ENCODE results near the gene CFAP73.
"Not testable (repeated sequence)": the region's sequence is repeated elsewhere in the genome, so short reads cannot be mapped to it uniquely, and the experiment has no call there.

CFAP73 gene

DNA sequence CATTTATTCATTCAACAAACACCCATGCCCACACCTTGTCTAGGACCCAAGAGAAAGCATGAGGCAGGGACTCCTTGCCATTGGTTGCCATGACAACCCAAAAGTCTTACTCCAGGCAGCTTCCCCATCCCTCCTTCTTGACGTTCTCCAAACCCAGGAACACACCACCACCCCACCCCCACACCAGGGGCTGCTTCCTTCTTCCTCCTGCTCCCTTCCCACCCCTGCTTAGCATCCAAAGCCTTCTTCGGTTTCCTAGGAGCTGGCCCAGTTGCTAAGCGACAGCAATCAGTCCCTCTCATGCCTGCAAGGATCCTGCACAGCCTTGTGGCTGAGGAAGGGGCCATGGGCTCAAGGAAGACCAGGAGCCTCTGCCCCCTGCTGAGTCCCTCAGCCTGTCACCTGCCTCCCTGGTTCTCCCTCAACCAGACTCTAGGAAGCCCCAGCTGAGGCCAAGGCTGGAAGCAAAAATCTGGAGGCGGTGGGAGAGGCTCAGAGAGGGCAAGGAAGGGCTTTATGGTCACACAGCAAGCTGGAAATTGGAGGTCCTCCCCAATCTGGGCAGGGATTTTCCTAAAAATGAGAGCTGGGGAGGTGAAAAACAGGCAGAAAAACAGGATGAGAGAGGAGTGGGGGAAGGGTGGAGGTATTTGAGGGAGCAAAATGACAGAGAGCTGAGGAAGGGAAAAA lies 29.4 kb upstream of the CFAP73 start:
- peak; percentile 52 for DNase-seq (ENCODE audit: low spot score)

- no peak for DNase-seq (ENCODE audit: low spot score)
Measured at GRCh38 chr12:113120670-113121370, 28.7 kb upstream of the CFAP73 start.

DNA sequence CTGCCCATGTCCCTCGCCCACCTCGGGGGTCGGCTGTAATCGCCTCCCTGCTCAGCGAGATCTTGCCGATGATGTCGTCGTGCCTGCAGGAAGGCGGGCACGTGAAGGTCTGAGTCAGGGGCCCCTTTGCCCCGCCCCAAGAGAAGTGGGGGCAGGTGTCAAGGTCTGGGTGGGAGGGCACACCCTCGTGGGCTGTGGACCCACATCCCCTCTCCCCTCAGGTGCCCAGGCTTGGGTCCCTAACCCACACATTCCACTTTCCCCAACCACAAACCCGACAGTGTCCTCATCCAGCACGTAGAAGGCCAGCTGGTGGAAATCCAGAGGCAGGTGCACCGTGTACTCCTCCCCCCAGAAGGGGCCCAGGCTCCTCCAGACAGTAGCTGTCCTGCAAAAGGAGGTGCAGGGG lies 21.7 kb upstream of the CFAP73 start:
- DNase-seq (ENCODE audit: low spot score): no peak

GRCh38 chr12:113128802-113129663 lies 20.5 kb upstream of the CFAP73 start:
- no peak for DNase-seq (ENCODE audit: low spot score)

- no peak for DNase-seq (ENCODE audit: low spot score)
Measured at GRCh38 chr12:113129664-113130456, 19.7 kb upstream of the CFAP73 start.

DNA sequence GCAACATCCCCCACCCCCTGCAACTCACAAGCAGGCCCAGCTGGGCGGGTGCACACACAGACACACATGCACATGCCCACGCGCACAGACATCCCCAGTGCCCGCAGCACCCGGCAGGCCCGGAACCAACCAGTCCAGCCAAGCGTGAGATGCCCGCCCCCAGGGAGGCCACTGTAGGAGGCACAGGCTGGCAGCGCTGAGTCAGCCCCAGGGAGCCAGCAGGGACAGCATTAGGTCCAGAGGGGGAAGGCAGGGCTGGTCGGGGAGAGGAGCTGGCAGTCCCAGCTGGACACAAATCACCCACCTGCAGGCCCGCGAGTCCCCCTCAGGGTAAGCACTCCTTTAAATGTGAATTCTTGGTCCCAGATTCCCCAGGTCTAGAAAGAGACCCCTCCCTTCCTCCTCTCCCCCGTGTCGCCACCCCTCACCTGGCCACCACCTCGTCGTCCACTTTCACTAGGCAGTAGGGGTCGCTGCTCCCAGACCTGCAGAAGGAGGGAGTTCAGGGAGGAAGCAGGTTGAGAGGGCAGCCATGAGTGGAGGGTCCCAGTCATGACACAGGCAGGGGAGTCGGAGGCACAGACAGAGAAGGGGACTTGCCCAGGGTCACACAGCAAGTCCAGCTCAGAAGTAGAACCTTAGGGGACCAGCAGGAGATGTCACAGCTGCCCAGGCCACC lies 18.9 kb upstream of the CFAP73 start:
- peak; percentile 82 for DNase-seq (ENCODE audit: low spot score)

- no peak for DNase-seq (ENCODE audit: low spot score)
Measured at GRCh38 chr12:113131556-113131955, 18.0 kb upstream of the CFAP73 start.

- no peak for DNase-seq (ENCODE audit: low spot score)
Measured at GRCh38 chr12:113133036-113133435, 16.5 kb upstream of the CFAP73 start.

GRCh38 chr12:113133666-113134065 lies 15.9 kb upstream of the CFAP73 start:
- DNase-seq (ENCODE audit: low spot score): no peak

DNA sequence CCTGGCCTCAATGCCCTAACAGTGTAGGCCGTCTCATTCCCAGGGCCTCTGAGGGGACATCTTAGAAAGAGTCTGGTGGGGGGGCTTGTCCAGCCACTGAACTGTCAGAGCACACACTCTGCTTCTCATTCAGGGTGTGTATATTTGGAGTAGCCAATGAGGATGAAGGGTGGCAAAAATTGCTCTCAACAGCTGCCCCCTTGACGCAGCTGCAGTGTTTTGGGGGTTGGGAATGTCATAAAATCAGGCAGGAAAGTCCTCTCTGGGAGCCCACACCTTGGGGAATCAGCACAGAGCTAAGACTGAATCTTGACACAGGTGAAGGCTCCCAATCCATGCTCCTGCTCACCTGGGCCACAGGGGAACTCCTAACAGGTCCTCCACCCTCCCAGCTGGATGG lies 15.5 kb upstream of the CFAP73 start:
- no peak for DNase-seq (ENCODE audit: low spot score)

DNA sequence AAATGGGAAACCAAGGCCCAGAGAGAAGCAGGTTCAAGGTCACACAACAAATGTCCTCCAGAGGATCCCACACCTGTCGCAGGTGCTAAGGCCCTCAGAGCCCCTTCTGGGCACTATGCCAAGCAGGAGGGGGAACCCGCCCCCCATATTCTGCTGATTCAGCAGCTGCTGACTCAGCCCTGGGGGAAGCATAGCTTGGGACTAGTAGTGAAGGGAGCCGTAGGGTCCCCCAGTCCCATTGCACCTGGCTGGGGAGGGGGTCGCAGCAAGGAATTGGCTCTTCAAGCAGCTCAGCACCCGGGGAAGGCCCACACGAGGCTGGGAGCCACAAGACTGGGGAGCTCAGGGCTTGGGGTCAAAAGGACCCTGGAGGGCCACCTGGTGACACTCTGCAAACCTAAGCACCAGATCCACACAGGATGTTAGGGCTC lies 15.0 kb upstream of the CFAP73 start:
- no peak for DNase-seq (ENCODE audit: low spot score)

DNA sequence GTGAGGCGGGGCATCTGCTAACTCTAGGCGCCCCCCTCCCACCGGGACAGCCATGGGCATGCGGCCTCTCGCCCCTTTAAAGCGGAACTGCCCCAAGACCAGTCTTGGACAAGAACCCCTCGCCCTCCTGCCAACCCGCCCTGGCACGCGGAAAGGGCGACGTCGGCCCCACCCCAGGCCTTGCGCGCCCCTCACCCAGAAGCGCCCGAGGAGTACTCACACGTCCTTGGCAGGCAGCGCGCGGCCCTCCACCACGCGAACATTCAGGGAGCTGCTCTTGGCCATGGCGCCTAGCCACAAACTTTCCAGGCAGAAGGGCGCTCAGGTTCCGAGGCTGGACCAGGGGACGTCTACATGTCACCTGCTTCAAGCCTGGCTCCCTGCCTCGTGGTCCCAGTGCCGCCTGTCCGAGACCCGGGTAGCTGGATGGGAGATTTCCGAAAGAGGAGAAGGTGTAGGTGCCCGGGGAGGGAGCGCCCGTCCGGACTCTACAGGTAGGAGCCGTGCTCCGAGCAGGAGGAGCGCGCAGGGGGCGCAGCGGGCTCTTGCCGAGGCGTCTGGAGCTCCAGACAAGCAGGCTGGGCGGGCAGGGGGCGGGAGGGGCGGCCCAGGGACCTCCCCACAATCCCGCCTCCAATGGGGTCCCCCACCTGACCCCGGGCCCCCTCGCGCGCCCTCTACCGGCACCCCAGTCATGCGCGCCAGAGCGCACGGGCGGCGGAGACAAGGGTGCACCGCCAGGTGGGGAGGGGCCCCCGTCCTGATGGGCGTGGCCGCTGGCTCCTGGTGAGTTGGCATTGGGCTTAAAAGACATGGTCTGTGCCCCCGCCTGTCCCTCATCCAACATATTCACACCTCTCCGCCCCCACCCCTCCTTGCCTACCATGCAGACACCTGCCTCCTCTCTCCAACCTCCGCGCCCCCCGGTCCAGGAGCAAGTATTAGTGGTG lies 14.1 kb upstream of the CFAP73 start, which contains the start of gene RASAL1:
Gene RASAL1 (minus strand): TSS at position 584 of the 950 bp plus-strand sequence. CDS start 299 bp downstream, at position 285.
- DNase-seq (ENCODE audit: low spot score): peak; percentile 97

DNA sequence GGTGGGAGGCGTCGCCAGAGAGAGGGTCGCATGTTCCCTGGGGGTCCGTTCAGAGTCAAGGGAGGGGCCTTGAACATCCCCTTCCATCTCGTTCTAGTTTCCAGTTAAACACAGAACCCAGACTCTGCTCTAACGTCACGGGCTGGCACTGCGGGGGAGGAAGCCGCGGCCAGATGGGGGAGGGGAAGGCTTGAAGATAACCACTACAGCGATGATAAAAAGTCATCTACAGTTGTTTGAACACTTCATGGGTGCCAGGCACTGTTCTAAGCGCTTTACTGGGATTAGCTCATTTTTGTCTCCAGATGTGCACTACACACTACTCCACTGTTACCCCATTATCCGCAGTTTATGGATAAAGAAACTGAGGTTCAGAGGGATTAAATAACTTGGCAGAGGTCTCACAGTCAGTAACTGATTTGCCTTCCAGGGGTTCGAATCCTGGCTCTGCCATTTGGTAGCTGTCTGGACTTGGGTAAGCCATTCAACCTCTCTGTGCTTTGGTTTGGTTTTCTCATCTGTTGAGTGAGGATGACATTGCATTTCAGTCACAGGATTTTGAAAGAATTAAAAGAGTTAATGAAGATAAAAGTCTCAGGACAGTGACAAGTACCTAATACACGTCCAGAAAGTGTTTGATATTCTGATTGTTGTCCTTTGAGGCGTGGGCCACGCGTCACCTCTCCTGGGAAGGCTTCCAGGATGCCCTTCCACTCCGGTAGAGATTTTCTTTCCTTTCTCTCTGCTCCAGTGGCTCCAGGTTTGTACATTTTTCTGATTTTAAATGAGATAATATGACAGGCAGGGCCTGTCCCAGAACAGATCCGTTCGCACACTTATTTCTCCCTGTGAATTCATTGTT lies 13.2 kb upstream of the CFAP73 start:
- peak; percentile 35 for DNase-seq (ENCODE audit: low spot score)

DNA sequence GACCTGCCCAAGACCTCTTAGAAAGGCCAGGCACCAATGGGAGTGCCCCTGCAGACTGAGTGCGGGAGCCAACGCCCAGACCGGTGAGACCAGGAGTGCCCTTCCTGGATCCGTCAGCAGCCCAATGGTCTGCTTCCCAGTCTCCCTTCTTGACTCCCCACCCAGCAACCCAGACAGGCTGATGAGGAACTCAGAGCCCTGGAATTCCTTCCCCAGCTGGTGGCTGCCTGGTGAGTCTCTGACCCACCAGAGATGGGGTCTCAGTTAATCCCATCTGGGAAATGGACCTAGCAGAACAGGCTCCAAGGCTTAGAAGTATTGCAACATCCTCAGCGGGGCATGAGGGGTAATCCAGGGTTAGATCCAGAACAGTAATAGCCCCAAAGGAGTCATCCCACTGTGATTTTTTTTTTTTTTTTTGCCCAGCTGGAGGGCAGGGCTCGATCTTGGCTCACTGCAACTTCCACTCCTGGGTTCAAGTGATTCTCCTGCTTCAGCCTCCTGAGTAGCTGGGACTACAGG lies 12.5 kb upstream of the CFAP73 start:
- no peak for DNase-seq (ENCODE audit: low spot score)

GRCh38 chr12:113137861-113138783 lies 11.4 kb upstream of the CFAP73 start:
- DNase-seq (ENCODE audit: low spot score): no peak

GRCh38 chr12:113138826-113139225 lies 10.7 kb upstream of the CFAP73 start:
- DNase-seq (ENCODE audit: low spot score): no peak

- DNase-seq (ENCODE audit: low spot score): no peak
Measured at GRCh38 chr12:113140706-113141105, 8.8 kb upstream of the CFAP73 start.

- DNase-seq (ENCODE audit: low spot score): not testable (repeated sequence)
Measured at GRCh38 chr12:113141716-113142115, 7.8 kb upstream of the CFAP73 start.

All from iPS-NIHi11 (cell line).